Stimulated activated naive B cell treated with anti-CD40 and anti-IgM and Interleukin-4, amounts not matched to agents 10 μg/mL and 1 μg/mL and 100 μg/mL, for 72 hours (primary cell): ENCODE measurements around the gene SLC35F3.
"Not testable (repeated sequence)": the region's sequence is repeated elsewhere in the genome, so short reads cannot be mapped to it uniquely, and the experiment has no call there.

Source experiments
- ATAC-seq, 2 donors: fragments of 150-1000 bp; cut with Tn5 transposase; replicated peaks; 2 replicates each; pipeline ENCODE4 v1.10.0; 2021; ENCODE audit warnings: moderate library complexity in 1 of 2
- DNase-seq: peaks from one replicate; pipeline ENCODE4 v3.0.0; 2021
- H3K27ac Mint-ChIP-seq: one replicate; pipeline ENCODE4 v1.8.0; 2022; ENCODE audit warnings: mild to moderate bottlenecking, mixed read lengths
- H3K27me3 Mint-ChIP-seq, 2 donors: one replicate each; pipeline ENCODE4 v1.8.0; 2022; ENCODE audit warnings: mixed read lengths in 2 of 2
- H3K36me3 Mint-ChIP-seq, 2 donors: one replicate each; pipeline ENCODE4 v1.8.0; 2022; ENCODE audit warnings: mixed read lengths in 2 of 2, mild to moderate bottlenecking in 1 of 2
- H3K4me1 Mint-ChIP-seq, 2 donors: one replicate each; pipeline ENCODE4 v1.8.0; 2022; ENCODE audit warnings: mixed read lengths in 2 of 2, mild to moderate bottlenecking in 1 of 2
- H3K4me3 Mint-ChIP-seq, 2 donors: one replicate each; pipeline ENCODE4 v1.8.0; 2022; ENCODE audit warnings: mild to moderate bottlenecking in 2 of 2, mixed read lengths in 2 of 2, moderate library complexity in 1 of 2
- H3K9me3 Mint-ChIP-seq, 2 donors: one replicate each; pipeline ENCODE4 v1.8.0; 2022; ENCODE audit warnings: mixed read lengths in 2 of 2, mild to moderate bottlenecking in 1 of 2

The SLC35F3 gene

GRCh38 chr1:233891151-233891550, 13.3 kb upstream of the SLC35F3 start:
- H3K9me3 Mint-ChIP-seq = peaks cover 21 to 33% of the 10 kb centered on the region in 2 donors
- H3K4me3 Mint-ChIP-seq, H3K27me3 Mint-ChIP-seq, H3K36me3 Mint-ChIP-seq, ATAC-seq, H3K4me1 Mint-ChIP-seq, DNase-seq, H3K27ac Mint-ChIP-seq: not testable (repeated sequence)

- Mint-ChIP-seq H3K27me3 (peaks cover 12 to 20% of the 10 kb centered on the region in 2 donors), H3K36me3 (no peaks in the 10 kb centered on the region), H3K4me1 (peaks cover 0 to 3% of the 10 kb centered on the region in 2 donors), H3K27ac (no peak overlapping the region), H3K4me3 (no peak overlapping the region), H3K9me3 (peaks cover 7 to 8% of the 10 kb centered on the region in 2 donors)
- ATAC-seq = peak; percentile 76 to 79
- no peak for DNase-seq
These were observed 6.9 kb upstream of the SLC35F3 start for GRCh38 chr1:233897325-233898162.

GRCh38 chr1:233901495-233901894, 3.0 kb upstream of the SLC35F3 start:
- Mint-ChIP-seq H3K4me3 (no peak overlapping the region), H3K9me3 (peaks cover 8 to 9% of the 10 kb centered on the region in 2 donors), H3K36me3 (peaks cover 4 to 5% of the 10 kb centered on the region in 2 donors), H3K27ac (no peak overlapping the region), H3K4me1 (peaks cover 10% of the 10 kb centered on the region in 2 donors), H3K27me3 (peaks cover 45 to 46% of the 10 kb centered on the region in 2 donors)
- ATAC-seq (no peak), DNase-seq (no peak)

GRCh38 chr1:233905416-233906051, 1.1 kb downstream of the SLC35F3 start:
- peaks cover 7 to 10% of the 10 kb centered on the region in 2 donors for H3K4me1 Mint-ChIP-seq
- H3K27me3 Mint-ChIP-seq = peaks cover 62 to 67% of the 10 kb centered on the region in 2 donors
- no peak overlapping the region for H3K4me3 Mint-ChIP-seq
- no peak overlapping the region for H3K27ac Mint-ChIP-seq
- no peak for ATAC-seq
- peaks cover 4 to 5% of the 10 kb centered on the region in 2 donors for H3K36me3 Mint-ChIP-seq
- DNase-seq = no peak
- peaks cover 2 to 5% of the 10 kb centered on the region in 2 donors for H3K9me3 Mint-ChIP-seq

GRCh38 chr1:233907151-233907550, 2.7 kb downstream of the SLC35F3 start:
- ATAC-seq = no peak
- peaks cover 53 to 62% of the 10 kb centered on the region in 2 donors for H3K27me3 Mint-ChIP-seq
- no peak overlapping the region for H3K27ac Mint-ChIP-seq

GRCh38 chr1:233908092-233908491, 3.6 kb downstream of the SLC35F3 start:
- peaks cover 47 to 55% of the 10 kb centered on the region in 2 donors for H3K27me3 Mint-ChIP-seq
- H3K4me3 Mint-ChIP-seq = no peak overlapping the region
- H3K9me3 Mint-ChIP-seq = peaks cover 2 to 5% of the 10 kb centered on the region in 2 donors
- peaks cover 4 to 5% of the 10 kb centered on the region in 2 donors for H3K36me3 Mint-ChIP-seq
- ATAC-seq = no peak
- no peak overlapping the region for H3K27ac Mint-ChIP-seq
- H3K4me1 Mint-ChIP-seq = peaks cover 7 to 10% of the 10 kb centered on the region in 2 donors
- no peak for DNase-seq

More at GRCh38 chr1:233907151-233907550, 2.7 kb downstream of the SLC35F3 start:
- peaks cover 4 to 5% of the 10 kb centered on the region in 2 donors for H3K36me3 Mint-ChIP-seq
- no peak for DNase-seq
- peaks cover 2 to 5% of the 10 kb centered on the region in 2 donors for H3K9me3 Mint-ChIP-seq
- peaks cover 7 to 10% of the 10 kb centered on the region in 2 donors for H3K4me1 Mint-ChIP-seq
- H3K4me3 Mint-ChIP-seq = no peak overlapping the region

- Mint-ChIP-seq H3K4me3 (no peak overlapping the region), H3K27me3 (peaks cover 42 to 48% of the 10 kb centered on the region in 2 donors), H3K9me3 (peaks cover 1 to 3% of the 10 kb centered on the region in 2 donors), H3K27ac (no peak overlapping the region), H3K36me3 (peaks cover 1 to 2% of the 10 kb centered on the region in 2 donors), H3K4me1 (peaks cover 5 to 8% of the 10 kb centered on the region in 2 donors)
- DNase-seq (no peak), ATAC-seq (no peak)
These were observed 4.7 kb downstream of the SLC35F3 start for GRCh38 chr1:233909195-233909594.

- peaks cover 4 to 6% of the 10 kb centered on the region in 2 donors for H3K9me3 Mint-ChIP-seq
- no peak overlapping the region for H3K4me3 Mint-ChIP-seq
- ATAC-seq (no peak), DNase-seq (no peak)
- no peak overlapping the region for H3K27ac Mint-ChIP-seq
- H3K27me3 Mint-ChIP-seq = peaks cover 20% of the 10 kb centered on the region in 2 donors
- no peaks in the 10 kb centered on the region for H3K4me1 Mint-ChIP-seq
- H3K36me3 Mint-ChIP-seq = no peaks in the 10 kb centered on the region
These were observed 8.0 kb downstream of the SLC35F3 start for GRCh38 chr1:233912447-233912846.

- no peak for ATAC-seq
- H3K4me1 Mint-ChIP-seq = no peaks in the 10 kb centered on the region
- no peak overlapping the region for H3K27ac Mint-ChIP-seq
- H3K4me3 Mint-ChIP-seq = no peak overlapping the region
- no peak for DNase-seq
- H3K9me3 Mint-ChIP-seq = peaks cover 4 to 6% of the 10 kb centered on the region in 2 donors
- peaks cover 15 to 16% of the 10 kb centered on the region in 2 donors for H3K27me3 Mint-ChIP-seq
- no peaks in the 10 kb centered on the region for H3K36me3 Mint-ChIP-seq
These were observed 8.4 kb downstream of the SLC35F3 start for GRCh38 chr1:233912909-233913308.

- Mint-ChIP-seq H3K9me3 (peaks cover 6 to 7% of the 10 kb centered on the region in 2 donors), H3K27ac (no peak overlapping the region), H3K27me3 (no peaks in the 10 kb centered on the region), H3K36me3 (no peaks in the 10 kb centered on the region), H3K4me3 (no peak overlapping the region), H3K4me1 (no peaks in the 10 kb centered on the region)
- DNase-seq = no peak
- ATAC-seq = no peak
These were observed 12.2 kb downstream of the SLC35F3 start for GRCh38 chr1:233916706-233917105.

- H3K4me1 Mint-ChIP-seq = no peaks in the 10 kb centered on the region
- H3K27ac Mint-ChIP-seq = no peak overlapping the region
- H3K36me3 Mint-ChIP-seq = no peaks in the 10 kb centered on the region
- H3K4me3 Mint-ChIP-seq = no peak overlapping the region
- peaks cover 10 to 12% of the 10 kb centered on the region in 2 donors for H3K9me3 Mint-ChIP-seq
- DNase-seq = no peak
- no peak for ATAC-seq
- H3K27me3 Mint-ChIP-seq = no peaks in the 10 kb centered on the region
These were observed 15.3 kb downstream of the SLC35F3 start for GRCh38 chr1:233919786-233920185.

- H3K9me3 Mint-ChIP-seq = peaks cover 4 to 14% of the 10 kb centered on the region in 2 donors
- H3K4me3 Mint-ChIP-seq = no peak overlapping the region
- no peak overlapping the region for H3K27ac Mint-ChIP-seq
- ATAC-seq = no peak
- H3K27me3 Mint-ChIP-seq = peaks cover 3 to 11% of the 10 kb centered on the region in 2 donors
- no peak for DNase-seq
- no peaks in the 10 kb centered on the region for H3K4me1 Mint-ChIP-seq
- H3K36me3 Mint-ChIP-seq = no peaks in the 10 kb centered on the region
These were observed 23.6 kb downstream of the SLC35F3 start for GRCh38 chr1:233928123-233928522.

GRCh38 chr1:233933339-233933738, 28.9 kb downstream of the SLC35F3 start:
- H3K9me3 Mint-ChIP-seq = peaks cover 0 to 9% of the 10 kb centered on the region in 2 donors
- no peaks in the 10 kb centered on the region for H3K4me1 Mint-ChIP-seq
- no peak overlapping the region for H3K27ac Mint-ChIP-seq
- H3K4me3 Mint-ChIP-seq = no peak overlapping the region
- peaks cover 7 to 8% of the 10 kb centered on the region in 2 donors for H3K27me3 Mint-ChIP-seq
- H3K36me3 Mint-ChIP-seq = no peaks in the 10 kb centered on the region
- ATAC-seq (no peak), DNase-seq (no peak)

- Mint-ChIP-seq H3K36me3 (no peaks in the 10 kb centered on the region), H3K27me3 (peaks cover 8 to 12% of the 10 kb centered on the region in 2 donors), H3K4me1 (no peaks in the 10 kb centered on the region)
These were observed 30.9 kb downstream of the SLC35F3 start for GRCh38 chr1:233935297-233935868.

More at GRCh38 chr1:233935297-233935868, 30.9 kb downstream of the SLC35F3 start:
- Mint-ChIP-seq H3K9me3 (peaks cover 0 to 10% of the 10 kb centered on the region in 2 donors), H3K4me3 (no peak overlapping the region), H3K27ac (no peak overlapping the region)
- ATAC-seq = no peak
- DNase-seq = no peak
